GM12878 (cell line): ENCODE results near the gene VAX1. TPM values are rescaled to one million over a fixed set of nuclear protein-coding genes. Genes with fewer than 3 reads are reported as not detected.

Experiments
- ATAC-seq: fragments of 200-7000 bp; cut with Tn5 transposase; 3 replicates; pipeline ENCODE4 v1.9.1; 2020; ENCODE audit warnings: mild to moderate bottlenecking, moderate library complexity
- BruUV-seq: library from RNA; stranded (reverse); fragments of 400-500 nt; replicated peaks from 2 replicates; lab custom pipeline; 2021; lab: Mats Ljungman, UMichigan
- CTCF ChIA-PET: fragments of 300-600 bp; sonication (Branson Sonifier 250); formaldehyde crosslinking; extraction: SDS; loops from one replicate; lab custom pipeline; 2021; ENCODE audit warnings: inconsistent platforms; lab: Yijun Ruan, JAX
- POLR2A ChIA-PET: fragments of 350-600 bp; formaldehyde crosslinking; extraction: SDS; loops from one replicate; lab custom pipeline; 2021; ENCODE audit warnings: inconsistent platforms; lab: Charles Lee
- RAD21 ChIA-PET: fragments of 300-600 bp; sonication (Branson Sonifier 250); formaldehyde crosslinking; loops from one replicate; lab custom pipeline; 2023; ENCODE audit warnings: antibody characterized with exemption; ENCODE audit not compliant: unreplicated experiment; lab: Charles Lee
- SMC1A ChIA-PET: fragments of 300-600 bp; sonication (Branson Sonifier 250); formaldehyde crosslinking; loops from one replicate; lab custom pipeline; 2023; ENCODE audit not compliant: unreplicated experiment, uncharacterized antibody; lab: Charles Lee
- DNase-seq: peaks from one replicate; pipeline ENCODE4 v3.0.0-alpha.2; 2011; ENCODE audit warnings: low read depth, low spot score
- FAIRE-seq: peaks from 3 replicates; lab custom pipeline; 2011; peaks lifted over from hg19 to GRCh38; lab: Jason Lieb, UNC
- H2AFZ ChIP-seq: 2 replicates; pipeline ENCODE4 v1.6.0; 2011; ENCODE audit warnings: low read depth, low read length, control low read depth; ENCODE audit not compliant: control insufficient read depth
- H3K27ac ChIP-seq: 2 replicates; pipeline ENCODE4 v1.5.1; 2011; ENCODE audit warnings: control low read depth; ENCODE audit not compliant: control insufficient read depth, insufficient read depth
- H3K27me3 ChIP-seq, 2 experiments: replicated peaks in 1 of 2; 2 replicates each; pipeline versions ENCODE4 v1.6.0 to v1.6.1; 2011; ENCODE audit warnings: low read length in 1 of 2; ENCODE audit not compliant: control insufficient read depth in 2 of 2, insufficient read depth in 2 of 2
- H3K36me3 ChIP-seq, 2 experiments: 2 replicates each; pipeline ENCODE4 v1.5.1; 2011; ENCODE audit warnings: low read length in 1 of 2; ENCODE audit not compliant: control insufficient read depth in 2 of 2, insufficient read depth in 2 of 2
- H3K4me1 ChIP-seq: 2 replicates; pipeline ENCODE4 v1.6.1; 2011; ENCODE audit warnings: mild to moderate bottlenecking, low read length, moderate library complexity, mixed read lengths; ENCODE audit not compliant: control insufficient read depth, insufficient read depth
- H3K4me2 ChIP-seq: 2 replicates; pipeline ENCODE4 v1.6.0; 2011; ENCODE audit warnings: control low read depth; ENCODE audit not compliant: control insufficient read depth, insufficient read depth
- H3K4me3 ChIP-seq: fragments of 200-600 bp; sonication (generic); 2 replicates; pipeline ENCODE4 v1.5.1; 2016
- H3K79me2 ChIP-seq: 2 replicates; pipeline ENCODE4 v1.6.0; 2011; ENCODE audit warnings: low read length; ENCODE audit not compliant: control insufficient read depth, insufficient read depth
- H3K9ac ChIP-seq: 2 replicates; pipeline ENCODE4 v1.8.0; 2011; ENCODE audit warnings: low read length, control low read depth, mixed read lengths; ENCODE audit not compliant: control insufficient read depth, insufficient read depth
- H3K9me3 ChIP-seq: replicated peaks from 3 replicates; pipeline ENCODE4 v1.5.1; 2011; ENCODE audit warnings: mild to moderate bottlenecking, low read length; ENCODE audit not compliant: control insufficient read depth, insufficient read depth
- H4K20me1 ChIP-seq: 2 replicates; pipeline ENCODE4 v1.6.0; 2011; ENCODE audit not compliant: control insufficient read depth, insufficient read depth
- BCL11A ChIP-seq: IDR thresholded peaks from 2 replicates; pipeline ENCODE4 v1.6.1; 2011; ENCODE audit warnings: low read depth, low read length
- CBX3 ChIP-seq: fragments of 200-600 bp; sonication (generic); IDR thresholded peaks from 2 replicates; pipeline ENCODE4 v1.6.1; 2016; ENCODE audit warnings: low read depth, borderline replicate concordance
- FOS ChIP-seq: IDR thresholded peaks from 3 replicates; pipeline ENCODE4 v1.6.1; 2011; ENCODE audit warnings: borderline replicate concordance; ENCODE audit not compliant: insufficient read length; ENCODE audit errors: extremely low read depth
- JUNB ChIP-seq: IDR thresholded peaks from 2 replicates; pipeline ENCODE4 v1.6.1; 2016; ENCODE audit warnings: antibody characterized with exemption, mild to moderate bottlenecking
- KDM1A ChIP-seq: fragments of 200-600 bp; sonication (generic); IDR thresholded peaks from 2 replicates; pipeline ENCODE4 v1.6.1; 2016; ENCODE audit warnings: borderline replicate concordance
- MYC ChIP-seq: IDR thresholded peaks from 2 replicates; pipeline ENCODE4 v1.6.1; 2011; ENCODE audit warnings: mild to moderate bottlenecking, low read length, moderate library complexity, inconsistent platforms; ENCODE audit not compliant: insufficient read depth, insufficient replicate concordance, insufficient read length, severe bottlenecking
- NR2F1 ChIP-seq: fragments of 450-650 bp; conservative IDR thresholded peaks from 2 replicates; pipeline ENCODE4 v1.6.1; 2017; ENCODE audit warnings: mild to moderate bottlenecking
- POLR2A ChIP-seq: IDR thresholded peaks from 2 replicates; pipeline ENCODE4 v1.6.1; 2011; ENCODE audit warnings: low read depth, mild to moderate bottlenecking, low read length
- WGBS: methylation state at CpG from one replicate; pipeline ENCODE4 v1.1.6; 2016; ENCODE audit warnings: low lambda C conversion rate; ENCODE audit not compliant: insufficient replicate concordance, insufficient coverage; ENCODE audit errors: missing lambda C conversion rate; 5-methylcytosine and 5-hydroxymethylcytosine counted together
- in situ Hi-C: fragments of 300-500 bp; cut with MboI; formaldehyde crosslinking; loops from 9 replicates; pipeline ENCODE4 v1.14.3; 2018; ENCODE audit warnings: mixed read lengths
- intact Hi-C: fragments of 100-400 bp; cut with micrococcal nuclease; formaldehyde crosslinking; loops from one replicate; pipeline ENCODE4 v1.14.2; 2022; ENCODE audit not compliant: unreplicated experiment
- polyA plus RNA-seq, 11 experiments: library from polyadenylated mRNA; depleted of rRNA in 4 of 11; unstranded in 6 of 11; stranded (reverse) in 5 of 11; fragments of >200 nt; fragmentation: Nextera tagmentation in 4 of 11; fragmentation: Illumina TruSeq in 1 of 11; extraction: Ambion mirVana in 4 of 11; extraction: Trizol in 1 of 11; gene quantifications; 1 replicate in 1 of 11; 2 replicates in 10 of 11; pipeline versions ENCODE4 v1.2.1 to v1.2.3, GENCODE V29; 2011 to 2016; ENCODE audit warnings: inconsistent platforms in 2 of 11, missing spikeins in 2 of 11, low read depth in 1 of 11
- total RNA-seq, 4 experiments: library from RNA; depleted of rRNA in 3 of 4; stranded (reverse); fragments of >200 nt in 3 of 4; fragmentation: Illumina TruSeq in 1 of 4; extraction: Trizol in 1 of 4; gene quantifications; 2 replicates each; pipeline versions ENCODE4 v1.2.1 to v1.2.3, GENCODE V29; 2013 to 2021

VAX1 gene
- total and polyA plus RNA-seq, 10 of the 15 experiments (the other 5 are each of a cell fraction or from before 2014, with no cell fraction given), result not detected

DNA sequence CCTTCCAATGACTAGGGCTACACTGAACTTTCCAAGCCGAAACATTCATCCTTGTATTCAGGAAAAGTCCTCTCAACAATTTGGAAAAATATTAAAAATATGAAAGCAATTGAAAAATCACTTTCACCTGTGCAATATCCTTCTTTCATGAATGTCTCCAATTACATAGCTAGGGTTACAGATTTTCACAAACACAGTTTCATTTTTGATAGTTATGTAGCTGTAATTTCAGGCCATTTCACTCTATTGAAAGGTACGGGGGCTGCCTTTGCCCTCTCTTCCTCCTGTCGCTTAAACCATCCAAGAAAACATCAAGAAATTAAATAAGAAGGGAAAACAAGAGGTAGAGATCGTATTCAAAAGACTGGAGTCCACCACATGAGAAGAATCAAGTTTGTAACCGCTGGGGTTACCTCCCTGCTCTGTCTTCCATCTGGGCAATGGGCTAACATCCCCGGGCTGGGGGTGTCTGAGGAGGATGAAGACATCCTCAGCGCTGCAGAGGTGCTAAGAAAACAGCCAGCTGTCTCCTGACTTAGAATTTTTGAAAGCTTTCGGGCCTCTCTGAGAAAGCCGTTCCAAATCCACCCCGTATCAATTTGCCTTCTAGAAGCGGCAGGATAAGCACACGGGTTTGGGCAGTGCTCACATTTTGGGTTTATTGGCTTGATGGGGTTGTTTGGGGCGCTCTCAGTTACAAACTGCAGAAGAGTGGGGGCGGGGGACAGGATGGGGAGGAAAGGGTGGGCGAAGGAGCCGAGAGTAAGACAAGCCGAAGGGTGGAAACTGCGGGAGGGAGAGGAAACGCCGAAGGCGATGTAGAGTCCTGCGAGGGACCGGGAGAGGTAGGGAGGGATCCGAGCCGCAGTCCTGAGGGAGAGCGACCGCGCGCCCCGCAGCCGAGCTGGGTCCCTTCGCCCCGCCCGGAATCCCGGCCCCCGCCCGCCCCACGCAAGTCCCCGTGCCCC is 24.3 kb upstream of the VAX1 start:
- Histone ChIP-seq H3K4me2 (no peak overlapping the region), H3K9ac (no peak overlapping the region), H3K36me3 (no peaks in the 10 kb centered on the region), H3K79me2 (no peaks in the 10 kb centered on the region), H3K4me1 (no peaks in the 10 kb centered on the region), H3K4me3 (no peak overlapping the region), H2AFZ (no peak overlapping the region), H4K20me1 (no peaks in the 10 kb centered on the region), H3K9me3 (no peaks in the 10 kb centered on the region), H3K27ac (no peak overlapping the region), H3K27me3 (peaks cover 17 to 36% of the 10 kb centered on the region in 2 experiments)
- RAD21 ChIA-PET, result no interaction called here
- intact Hi-C loops (no loop called here), in situ Hi-C loops (no loop called here)
- POLR2A ChIA-PET, result no interaction called here
- ATAC-seq (no peak), DNase-seq (no peak), FAIRE-seq (no peak)
- BruUV-seq, result no TSS peak
- TF ChIP-seq MYC (no peak), CBX3 (no peak), JUNB (no peak), FOS (no peak), NR2F1 (no peak), BCL11A (no peak), KDM1A (no peak), POLR2A (no peak)
- WGBS, result 17% methylated on average over 18 of the region's 39 CpGs
- SMC1A ChIA-PET, result interaction anchor here (0.7 kb wide), 1 partner anchor 12 kb away, joined by 3 read pairs; no protein-coding TSS in a partner anchor
- CTCF ChIA-PET, result interaction anchor here (1.1 kb wide), 1 partner anchor 374 kb away, joined by 4 read pairs; no protein-coding TSS in a partner anchor
